ENCODE measurements around the gene CENPT.
A peak's percentile ranks its signal among the peaks of the same experiment; 100 is the strongest.

The CENPT gene

DNA sequence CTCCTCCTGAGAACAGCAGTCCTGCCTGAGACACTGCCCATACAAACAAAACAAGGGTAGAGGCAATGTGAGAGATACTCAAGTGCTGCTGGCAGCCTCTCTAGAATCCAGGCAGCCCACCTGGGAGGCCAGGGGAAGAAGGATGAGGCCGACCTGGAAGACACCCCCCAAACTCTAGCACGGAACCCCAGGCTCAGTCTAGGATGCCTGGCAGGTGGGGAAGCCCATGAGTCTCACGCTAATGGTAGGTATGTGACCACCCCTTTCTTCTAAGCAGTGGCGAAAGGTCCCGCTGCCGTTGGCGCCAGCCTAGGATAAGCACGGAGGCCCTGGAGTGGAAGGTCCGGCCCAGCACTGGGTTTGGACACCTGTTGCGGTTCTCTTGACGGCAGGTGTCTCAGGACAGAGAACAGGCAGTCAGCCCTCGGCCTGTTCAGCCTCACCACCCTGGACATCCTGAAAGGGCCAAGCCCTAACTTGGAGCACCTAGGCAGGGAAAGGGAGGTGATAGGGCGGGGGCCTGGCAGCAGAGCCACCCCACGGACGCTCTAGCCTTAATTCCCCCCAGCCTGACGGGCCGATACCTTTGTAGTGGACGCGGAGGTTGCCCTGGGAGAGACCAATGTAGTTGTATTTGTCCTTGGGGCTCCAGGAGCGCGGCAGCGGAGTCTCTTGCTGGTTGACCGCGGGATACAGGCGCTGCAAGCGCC lies 41.6 kb downstream of the CENPT start:
- DNase-seq = peak; percentile 65

DNA sequence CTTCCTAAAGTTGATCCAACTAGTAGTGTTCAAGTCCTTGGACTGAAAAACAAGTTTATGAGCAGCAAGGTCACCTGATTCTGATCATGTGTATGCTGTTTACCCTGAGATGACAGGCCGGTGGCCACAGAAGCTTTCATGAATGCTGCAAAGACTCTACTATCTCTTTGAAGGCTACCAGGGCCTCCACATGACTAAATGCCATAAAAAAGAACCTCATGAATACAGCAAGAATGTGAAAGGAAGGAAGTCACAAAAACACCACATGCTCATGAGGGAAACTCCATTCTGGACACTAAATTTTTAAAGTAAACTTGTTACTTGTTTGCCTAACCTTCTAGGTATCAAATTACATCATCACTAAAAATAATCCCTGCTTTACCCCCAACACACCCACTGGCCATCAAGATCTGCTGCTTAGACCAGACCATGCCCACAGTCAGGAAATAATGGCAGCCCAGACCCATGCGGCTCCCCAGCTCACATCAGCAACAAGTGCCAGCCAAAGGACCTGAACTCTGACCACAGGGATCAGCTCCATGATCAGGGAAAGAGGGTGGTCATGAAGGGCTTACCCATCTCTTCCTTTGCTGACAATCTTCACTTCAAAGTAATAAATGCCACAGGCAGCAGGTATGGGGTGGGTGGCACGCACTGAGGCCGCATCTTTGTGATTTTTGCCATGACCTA lies 42.5 kb downstream of the CENPT start:
- DNase-seq = no peak

- no peak for DNase-seq
Measured at GRCh38 chr16:67803894-67804293, 43.6 kb downstream of the CENPT start.

- no peak for DNase-seq
Measured at GRCh38 chr16:67801883-67802282, 45.6 kb downstream of the CENPT start.

DNA sequence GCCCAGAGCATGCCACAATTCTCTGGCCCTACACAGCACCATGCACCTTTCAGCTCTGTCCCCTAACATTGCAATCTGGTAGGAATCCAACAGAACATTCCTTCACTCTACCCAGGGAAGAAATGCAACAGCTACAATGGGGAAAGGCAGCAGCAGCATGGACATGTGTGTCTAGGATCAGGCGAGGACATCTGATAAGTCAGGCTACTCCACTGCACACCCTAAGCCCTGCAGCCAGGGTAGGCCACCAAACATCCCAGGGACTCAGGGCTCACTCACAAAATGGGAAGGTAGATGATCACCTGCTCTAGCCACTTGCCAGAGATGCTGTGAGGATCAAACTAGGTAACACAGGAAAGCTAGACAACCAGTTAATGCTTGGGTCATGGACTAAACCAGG lies 46.3 kb downstream of the CENPT start:
- no peak for DNase-seq

- no peak for DNase-seq
Measured at GRCh38 chr16:67800338-67800926, 47.1 kb downstream of the CENPT start.

DNA sequence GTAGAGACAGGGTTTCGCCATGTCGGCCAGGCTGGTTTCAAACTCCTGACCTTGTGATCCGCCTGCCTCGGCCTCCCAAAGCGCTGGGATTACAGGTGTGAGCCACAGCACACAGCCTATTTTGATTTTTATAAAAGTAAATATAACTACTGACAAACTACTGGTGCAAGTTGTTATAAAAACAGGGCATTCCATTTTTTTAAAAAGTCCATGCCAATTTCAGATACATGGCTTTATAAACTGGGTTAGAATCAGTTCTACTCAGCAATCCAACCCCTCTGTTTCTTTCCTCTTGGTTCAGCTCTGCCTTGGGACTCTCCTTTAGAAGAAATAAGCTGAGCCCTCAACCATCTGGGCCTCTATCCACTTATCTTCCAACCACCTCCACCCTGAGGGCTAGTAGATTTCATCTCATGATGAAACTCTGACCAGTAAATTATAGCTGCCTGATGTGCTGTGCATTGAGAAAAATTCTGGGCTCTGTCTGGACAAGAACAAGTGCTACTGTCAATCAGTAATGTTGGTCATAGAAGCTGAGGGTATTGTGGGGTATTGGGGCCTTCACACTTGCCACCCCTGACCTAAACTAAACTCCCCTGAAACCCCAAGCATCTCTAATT lies 51.3 kb downstream of the CENPT start:
- no peak for DNase-seq

DNA sequence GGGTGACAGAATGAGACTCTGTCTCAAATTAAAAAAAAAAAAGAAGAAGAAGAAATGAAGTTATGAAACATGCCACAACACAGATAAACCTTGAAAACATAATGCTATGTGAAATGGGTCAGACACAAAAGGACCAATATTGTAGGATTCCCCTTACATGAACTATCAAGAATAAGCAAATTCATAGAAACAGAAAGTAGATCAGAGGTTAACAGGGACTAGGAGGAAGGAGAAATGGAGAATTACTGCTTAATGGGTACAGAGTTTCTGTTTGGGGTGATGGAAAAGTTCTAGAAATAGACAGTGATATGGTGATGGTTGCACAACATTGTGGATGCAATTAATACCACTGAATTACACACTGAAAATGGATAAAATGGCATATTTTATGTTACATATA lies 57.4 kb downstream of the CENPT start:
- DNase-seq = no peak

- DNase-seq = no peak
Measured at GRCh38 chr16:67786491-67786890, 61.0 kb downstream of the CENPT start.

GRCh38 chr16:67783353-67783725 lies 64.2 kb downstream of the CENPT start:
- no peak for DNase-seq

DNA sequence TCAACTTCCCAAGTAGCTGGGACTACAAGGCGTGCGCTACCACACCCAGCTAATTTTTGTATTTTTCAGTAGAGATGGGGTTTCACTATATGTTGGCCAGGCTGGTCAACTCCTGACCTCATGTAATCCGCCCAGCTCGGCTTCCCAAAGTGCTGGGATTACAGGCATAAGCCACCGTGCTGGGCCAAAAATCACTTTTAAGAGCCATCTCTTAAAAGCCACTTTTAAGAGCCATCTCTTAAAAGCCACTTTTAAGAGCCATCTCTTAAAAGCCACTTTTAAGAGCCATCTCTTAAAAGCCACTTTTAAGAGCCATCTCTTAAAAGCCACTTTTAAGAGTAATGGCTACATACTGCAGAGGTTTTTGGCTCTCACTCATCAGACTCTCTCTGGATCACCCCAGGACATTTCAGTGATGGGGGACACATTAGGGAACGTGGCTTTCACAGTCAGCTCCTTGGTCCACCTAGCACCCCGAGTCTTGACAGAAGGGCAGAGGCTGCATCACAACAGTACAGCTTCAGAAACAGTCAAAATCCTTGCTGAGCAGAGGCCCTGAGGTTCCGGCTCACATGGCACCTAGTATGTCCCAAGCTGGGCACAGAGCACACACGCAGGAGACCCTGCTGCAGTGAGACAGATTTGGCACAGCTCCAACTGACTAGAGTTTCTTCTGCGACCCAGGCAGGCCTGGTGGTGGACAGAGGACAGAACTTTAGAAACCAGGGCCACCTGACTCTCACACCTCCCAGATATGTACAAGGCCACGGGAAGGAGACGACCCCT lies 64.7 kb downstream of the CENPT start:
- DNase-seq = no peak

- DNase-seq = no peak
Measured at GRCh38 chr16:67781565-67781921, 66.0 kb downstream of the CENPT start.

DNA sequence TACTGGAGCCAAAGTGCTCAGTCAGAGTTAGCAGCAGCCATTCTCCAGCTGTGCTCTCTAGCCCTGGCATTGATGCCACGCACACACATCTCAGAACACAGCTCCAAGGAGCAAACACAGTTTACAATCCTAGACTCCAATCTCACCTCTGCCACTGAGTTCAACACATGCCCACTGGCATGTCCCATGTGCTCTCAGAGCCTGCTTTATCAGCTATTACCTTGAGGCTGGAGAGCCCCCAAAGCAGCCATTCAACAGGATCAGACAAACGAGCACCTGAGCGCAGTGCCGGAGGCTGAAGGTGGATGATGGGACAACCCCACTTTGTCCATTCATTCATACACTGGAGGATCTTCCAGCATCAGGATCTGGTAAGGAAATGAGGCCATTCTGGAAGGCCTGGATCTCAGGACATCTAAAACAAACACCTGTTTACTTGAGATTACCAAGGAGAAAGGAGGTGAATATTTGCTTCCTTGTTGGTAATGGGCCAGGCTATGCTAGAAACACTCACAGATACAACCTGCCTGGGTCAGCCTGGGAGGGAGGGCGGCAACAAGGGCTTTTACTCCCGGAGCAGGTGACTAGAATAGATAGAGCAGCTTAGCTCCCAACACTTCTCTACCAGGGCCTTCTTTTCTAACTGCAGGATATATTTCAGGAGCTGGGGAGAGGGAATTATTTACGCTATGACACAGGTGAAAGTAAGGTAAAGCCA lies 66.5 kb downstream of the CENPT start:
- no peak for DNase-seq

DNA sequence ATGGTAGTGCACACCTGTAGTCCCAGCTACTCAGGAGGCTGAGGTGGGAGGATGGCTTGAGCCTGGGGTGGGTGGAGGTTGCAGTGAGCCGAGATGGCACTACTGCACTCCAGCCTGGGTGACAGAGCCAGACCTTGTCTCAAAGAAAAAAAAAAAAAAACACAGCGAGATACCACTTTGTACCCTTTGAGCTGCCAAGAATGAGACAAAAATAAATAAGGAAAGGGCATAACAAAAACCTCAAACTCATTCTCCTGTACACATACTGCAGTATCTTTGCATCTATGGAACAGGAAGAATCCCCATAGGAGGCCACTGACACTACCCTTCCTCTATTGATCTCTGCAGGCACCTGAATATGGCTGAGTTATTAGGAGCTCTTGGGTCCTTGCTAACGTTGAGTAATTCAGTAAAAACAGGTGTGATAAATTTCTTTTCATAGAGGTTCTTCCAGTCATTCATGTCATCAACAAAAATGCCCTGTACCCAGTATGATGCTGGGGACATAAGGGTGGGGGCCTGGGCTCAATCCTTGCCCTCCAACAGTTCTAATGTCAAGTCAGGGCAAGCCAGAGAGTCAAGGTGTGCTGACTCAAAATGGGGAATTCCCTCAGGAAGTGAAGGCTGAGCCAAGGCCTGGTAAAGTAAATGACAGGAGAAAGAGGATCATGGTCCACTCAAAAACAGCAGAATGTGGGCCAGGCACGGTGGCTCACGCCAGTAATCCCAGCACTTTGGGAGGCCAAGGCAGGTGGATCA lies 68.1 kb downstream of the CENPT start:
- DNase-seq = no peak
